ENCODE measurements around the gene RPS6KA1. TPM values are rescaled to one million over a fixed set of nuclear protein-coding genes. Genes with fewer than 3 reads are reported as not detected.

RPS6KA1 gene
- total and polyA plus RNA-seq, 2 of the 13 experiments (the other 11 are each of a cell fraction or from before 2014, with no cell fraction given) = 19.6 to 24.2 TPM

DNA sequence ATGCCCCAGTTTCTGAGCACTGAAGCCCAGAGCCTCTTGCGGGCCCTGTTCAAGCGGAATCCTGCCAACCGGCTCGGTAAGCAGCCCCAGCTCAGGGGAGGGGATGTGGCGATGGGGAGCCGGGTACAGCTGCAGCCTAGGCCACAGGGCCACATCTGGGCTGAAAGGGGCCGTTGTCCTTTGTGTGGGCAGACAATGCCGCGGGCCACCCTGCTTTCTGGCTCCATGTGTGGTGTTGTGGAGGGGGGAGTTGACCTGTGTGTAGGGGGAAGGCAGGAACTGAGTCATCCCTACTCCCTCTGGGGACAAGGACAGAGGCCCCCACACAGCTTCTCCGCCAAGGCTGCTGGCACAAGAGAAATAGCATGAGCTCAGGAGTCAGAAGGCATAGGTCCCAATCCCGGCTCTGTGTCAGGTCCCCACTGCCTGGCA, 26.0 kb downstream of the RPS6KA1 start (continued):
- TF ChIP-seq, protein P1, sequence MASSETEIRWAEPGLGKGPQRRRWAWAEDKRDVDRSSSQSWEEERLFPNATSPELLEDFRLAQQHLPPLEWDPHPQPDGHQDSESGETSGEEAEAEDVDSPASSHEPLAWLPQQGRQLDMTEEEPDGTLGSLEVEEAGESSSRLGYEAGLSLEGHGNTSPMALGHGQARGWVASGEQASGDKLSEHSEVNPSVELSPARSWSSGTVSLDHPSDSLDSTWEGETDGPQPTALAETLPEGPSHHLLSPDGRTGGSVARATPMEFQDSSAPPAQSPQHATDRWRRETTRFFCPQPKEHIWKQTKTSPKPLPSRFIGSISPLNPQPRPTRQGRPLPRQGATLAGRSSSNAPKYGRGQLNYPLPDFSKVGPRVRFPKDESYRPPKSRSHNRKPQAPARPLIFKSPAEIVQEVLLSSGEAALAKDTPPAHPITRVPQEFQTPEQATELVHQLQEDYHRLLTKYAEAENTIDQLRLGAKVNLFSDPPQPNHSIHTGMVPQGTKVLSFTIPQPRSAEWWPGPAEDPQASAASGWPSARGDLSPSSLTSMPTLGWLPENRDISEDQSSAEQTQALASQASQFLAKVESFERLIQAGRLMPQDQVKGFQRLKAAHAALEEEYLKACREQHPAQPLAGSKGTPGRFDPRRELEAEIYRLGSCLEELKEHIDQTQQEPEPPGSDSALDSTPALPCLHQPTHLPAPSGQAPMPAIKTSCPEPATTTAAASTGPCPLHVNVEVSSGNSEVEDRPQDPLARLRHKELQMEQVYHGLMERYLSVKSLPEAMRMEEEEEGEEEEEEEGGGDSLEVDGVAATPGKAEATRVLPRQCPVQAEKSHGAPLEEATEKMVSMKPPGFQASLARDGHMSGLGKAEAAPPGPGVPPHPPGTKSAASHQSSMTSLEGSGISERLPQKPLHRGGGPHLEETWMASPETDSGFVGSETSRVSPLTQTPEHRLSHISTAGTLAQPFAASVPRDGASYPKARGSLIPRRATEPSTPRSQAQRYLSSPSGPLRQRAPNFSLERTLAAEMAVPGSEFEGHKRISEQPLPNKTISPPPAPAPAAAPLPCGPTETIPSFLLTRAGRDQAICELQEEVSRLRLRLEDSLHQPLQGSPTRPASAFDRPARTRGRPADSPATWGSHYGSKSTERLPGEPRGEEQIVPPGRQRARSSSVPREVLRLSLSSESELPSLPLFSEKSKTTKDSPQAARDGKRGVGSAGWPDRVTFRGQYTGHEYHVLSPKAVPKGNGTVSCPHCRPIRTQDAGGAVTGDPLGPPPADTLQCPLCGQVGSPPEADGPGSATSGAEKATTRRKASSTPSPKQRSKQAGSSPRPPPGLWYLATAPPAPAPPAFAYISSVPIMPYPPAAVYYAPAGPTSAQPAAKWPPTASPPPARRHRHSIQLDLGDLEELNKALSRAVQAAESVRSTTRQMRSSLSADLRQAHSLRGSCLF (CRISPR knock-in tag; IDR thresholded peaks at IDR 0.05; ENCODE audit: borderline replicate concordance) = no peak
- TF ChIP-seq THAP11 (CRISPR knock-in tag; IDR thresholded peaks at IDR 0.05) (no peak), ZNF337 (CRISPR knock-in tag; IDR thresholded peaks at IDR 0.05; ENCODE audit: borderline replicate concordance, low read depth) (no peak), ZNF629 (CRISPR knock-in tag; conservative IDR thresholded peaks at IDR 0.05) (no peak), ZFP90 (CRISPR knock-in tag; IDR thresholded peaks at IDR 0.05; ENCODE audit: borderline replicate concordance) (no peak), SCMH1 (CRISPR knock-in tag; IDR thresholded peaks at IDR 0.05; ENCODE audit: borderline replicate concordance) (no peak), ZNF766 (CRISPR knock-in tag; IDR thresholded peaks at IDR 0.05; ENCODE audit: borderline replicate concordance) (no peak), TSC22D2 (CRISPR knock-in tag; IDR thresholded peaks at IDR 0.05; ENCODE audit: borderline replicate concordance) (no peak), ZBTB7A (CRISPR knock-in tag; IDR thresholded peaks at IDR 0.05) (no peak), ZNF546 (CRISPR knock-in tag; conservative IDR thresholded peaks at IDR 0.05) (no peak)
- TF ChIP-seq, protein P2, sequence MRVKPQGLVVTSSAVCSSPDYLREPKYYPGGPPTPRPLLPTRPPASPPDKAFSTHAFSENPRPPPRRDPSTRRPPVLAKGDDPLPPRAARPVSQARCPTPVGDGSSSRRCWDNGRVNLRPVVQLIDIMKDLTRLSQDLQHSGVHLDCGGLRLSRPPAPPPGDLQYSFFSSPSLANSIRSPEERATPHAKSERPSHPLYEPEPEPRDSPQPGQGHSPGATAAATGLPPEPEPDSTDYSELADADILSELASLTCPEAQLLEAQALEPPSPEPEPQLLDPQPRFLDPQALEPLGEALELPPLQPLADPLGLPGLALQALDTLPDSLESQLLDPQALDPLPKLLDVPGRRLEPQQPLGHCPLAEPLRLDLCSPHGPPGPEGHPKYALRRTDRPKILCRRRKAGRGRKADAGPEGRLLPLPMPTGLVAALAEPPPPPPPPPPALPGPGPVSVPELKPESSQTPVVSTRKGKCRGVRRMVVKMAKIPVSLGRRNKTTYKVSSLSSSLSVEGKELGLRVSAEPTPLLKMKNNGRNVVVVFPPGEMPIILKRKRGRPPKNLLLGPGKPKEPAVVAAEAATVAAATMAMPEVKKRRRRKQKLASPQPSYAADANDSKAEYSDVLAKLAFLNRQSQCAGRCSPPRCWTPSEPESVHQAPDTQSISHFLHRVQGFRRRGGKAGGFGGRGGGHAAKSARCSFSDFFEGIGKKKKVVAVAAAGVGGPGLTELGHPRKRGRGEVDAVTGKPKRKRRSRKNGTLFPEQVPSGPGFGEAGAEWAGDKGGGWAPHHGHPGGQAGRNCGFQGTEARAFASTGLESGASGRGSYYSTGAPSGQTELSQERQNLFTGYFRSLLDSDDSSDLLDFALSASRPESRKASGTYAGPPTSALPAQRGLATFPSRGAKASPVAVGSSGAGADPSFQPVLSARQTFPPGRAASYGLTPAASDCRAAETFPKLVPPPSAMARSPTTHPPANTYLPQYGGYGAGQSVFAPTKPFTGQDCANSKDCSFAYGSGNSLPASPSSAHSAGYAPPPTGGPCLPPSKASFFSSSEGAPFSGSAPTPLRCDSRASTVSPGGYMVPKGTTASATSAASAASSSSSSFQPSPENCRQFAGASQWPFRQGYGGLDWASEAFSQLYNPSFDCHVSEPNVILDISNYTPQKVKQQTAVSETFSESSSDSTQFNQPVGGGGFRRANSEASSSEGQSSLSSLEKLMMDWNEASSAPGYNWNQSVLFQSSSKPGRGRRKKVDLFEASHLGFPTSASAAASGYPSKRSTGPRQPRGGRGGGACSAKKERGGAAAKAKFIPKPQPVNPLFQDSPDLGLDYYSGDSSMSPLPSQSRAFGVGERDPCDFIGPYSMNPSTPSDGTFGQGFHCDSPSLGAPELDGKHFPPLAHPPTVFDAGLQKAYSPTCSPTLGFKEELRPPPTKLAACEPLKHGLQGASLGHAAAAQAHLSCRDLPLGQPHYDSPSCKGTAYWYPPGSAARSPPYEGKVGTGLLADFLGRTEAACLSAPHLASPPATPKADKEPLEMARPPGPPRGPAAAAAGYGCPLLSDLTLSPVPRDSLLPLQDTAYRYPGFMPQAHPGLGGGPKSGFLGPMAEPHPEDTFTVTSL (CRISPR knock-in tag; IDR thresholded peaks at IDR 0.05; ENCODE audit: borderline replicate concordance) = no peak
- TF ChIP-seq, protein P3, sequence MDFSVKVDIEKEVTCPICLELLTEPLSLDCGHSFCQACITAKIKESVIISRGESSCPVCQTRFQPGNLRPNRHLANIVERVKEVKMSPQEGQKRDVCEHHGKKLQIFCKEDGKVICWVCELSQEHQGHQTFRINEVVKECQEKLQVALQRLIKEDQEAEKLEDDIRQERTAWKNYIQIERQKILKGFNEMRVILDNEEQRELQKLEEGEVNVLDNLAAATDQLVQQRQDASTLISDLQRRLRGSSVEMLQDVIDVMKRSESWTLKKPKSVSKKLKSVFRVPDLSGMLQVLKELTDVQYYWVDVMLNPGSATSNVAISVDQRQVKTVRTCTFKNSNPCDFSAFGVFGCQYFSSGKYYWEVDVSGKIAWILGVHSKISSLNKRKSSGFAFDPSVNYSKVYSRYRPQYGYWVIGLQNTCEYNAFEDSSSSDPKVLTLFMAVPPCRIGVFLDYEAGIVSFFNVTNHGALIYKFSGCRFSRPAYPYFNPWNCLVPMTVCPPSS (IDR thresholded peaks at IDR 0.05) = no peak
- TF ChIP-seq, protein P4, sequence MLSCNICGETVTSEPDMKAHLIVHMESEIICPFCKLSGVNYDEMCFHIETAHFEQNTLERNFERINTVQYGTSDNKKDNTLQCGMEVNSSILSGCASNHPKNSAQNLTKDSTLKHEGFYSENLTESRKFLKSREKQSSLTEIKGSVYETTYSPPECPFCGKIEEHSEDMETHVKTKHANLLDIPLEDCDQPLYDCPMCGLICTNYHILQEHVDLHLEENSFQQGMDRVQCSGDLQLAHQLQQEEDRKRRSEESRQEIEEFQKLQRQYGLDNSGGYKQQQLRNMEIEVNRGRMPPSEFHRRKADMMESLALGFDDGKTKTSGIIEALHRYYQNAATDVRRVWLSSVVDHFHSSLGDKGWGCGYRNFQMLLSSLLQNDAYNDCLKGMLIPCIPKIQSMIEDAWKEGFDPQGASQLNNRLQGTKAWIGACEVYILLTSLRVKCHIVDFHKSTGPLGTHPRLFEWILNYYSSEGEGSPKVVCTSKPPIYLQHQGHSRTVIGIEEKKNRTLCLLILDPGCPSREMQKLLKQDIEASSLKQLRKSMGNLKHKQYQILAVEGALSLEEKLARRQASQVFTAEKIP (CRISPR knock-in tag; IDR thresholded peaks at IDR 0.05; ENCODE audit: borderline replicate concordance) = no peak
- TF ChIP-seq, protein P5, sequence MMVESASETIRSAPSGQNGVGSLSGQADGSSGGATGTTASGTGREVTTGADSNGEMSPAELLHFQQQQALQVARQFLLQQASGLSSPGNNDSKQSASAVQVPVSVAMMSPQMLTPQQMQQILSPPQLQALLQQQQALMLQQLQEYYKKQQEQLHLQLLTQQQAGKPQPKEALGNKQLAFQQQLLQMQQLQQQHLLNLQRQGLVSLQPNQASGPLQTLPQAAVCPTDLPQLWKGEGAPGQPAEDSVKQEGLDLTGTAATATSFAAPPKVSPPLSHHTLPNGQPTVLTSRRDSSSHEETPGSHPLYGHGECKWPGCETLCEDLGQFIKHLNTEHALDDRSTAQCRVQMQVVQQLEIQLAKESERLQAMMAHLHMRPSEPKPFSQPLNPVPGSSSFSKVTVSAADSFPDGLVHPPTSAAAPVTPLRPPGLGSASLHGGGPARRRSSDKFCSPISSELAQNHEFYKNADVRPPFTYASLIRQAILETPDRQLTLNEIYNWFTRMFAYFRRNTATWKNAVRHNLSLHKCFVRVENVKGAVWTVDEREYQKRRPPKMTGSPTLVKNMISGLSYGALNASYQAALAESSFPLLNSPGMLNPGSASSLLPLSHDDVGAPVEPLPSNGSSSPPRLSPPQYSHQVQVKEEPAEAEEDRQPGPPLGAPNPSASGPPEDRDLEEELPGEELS (CRISPR knock-in tag; IDR thresholded peaks at IDR 0.05) = no peak
